ENCODE measurements around the gene GCGR. TPM values are rescaled to one million over a fixed set of nuclear protein-coding genes. Genes with fewer than 3 reads are reported as not detected.

The GCGR gene
- total RNA-seq, 1 donor, result not detected

DNA sequence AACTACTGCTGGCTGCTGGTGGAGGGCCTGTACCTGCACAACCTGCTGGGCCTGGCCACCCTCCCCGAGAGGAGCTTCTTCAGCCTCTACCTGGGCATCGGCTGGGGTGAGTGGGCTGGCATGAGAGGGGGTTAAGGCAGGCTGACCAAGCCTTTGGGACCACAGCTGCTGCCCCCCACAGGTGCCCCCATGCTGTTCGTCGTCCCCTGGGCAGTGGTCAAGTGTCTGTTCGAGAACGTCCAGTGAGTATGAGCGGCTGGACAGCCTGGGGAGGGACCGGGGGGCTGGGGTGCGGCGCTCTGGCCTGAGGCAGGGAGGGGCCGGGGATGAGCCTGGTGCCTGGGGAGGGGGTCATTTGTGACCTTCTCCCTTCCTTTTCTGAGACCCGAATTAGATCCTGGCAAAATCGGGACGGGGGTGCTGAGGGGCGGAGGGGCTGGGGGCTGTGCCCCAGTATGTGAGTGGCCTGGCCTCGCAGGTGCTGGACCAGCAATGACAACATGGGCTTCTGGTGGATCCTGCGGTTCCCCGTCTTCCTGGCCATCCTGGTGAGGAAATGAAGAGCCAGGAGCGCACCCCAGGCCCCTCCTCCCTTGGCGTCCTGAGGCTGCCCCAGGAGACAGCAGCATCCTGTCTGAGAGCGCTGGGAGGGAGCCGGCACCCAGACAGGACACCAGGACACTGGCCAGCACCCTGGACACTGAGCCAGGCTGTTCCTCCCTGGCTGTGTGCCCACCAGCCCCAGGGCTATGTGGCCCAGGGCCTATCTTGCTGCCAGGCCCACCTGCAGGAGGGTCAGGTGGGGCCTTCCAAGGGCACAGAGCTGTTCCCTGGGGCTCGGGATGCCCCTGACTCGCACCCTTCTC, 8.0 kb downstream of the GCGR start:
- no peak for DNase-seq (ENCODE audit: low read depth in 2 of 3, low spot score in 2 of 3)

DNA sequence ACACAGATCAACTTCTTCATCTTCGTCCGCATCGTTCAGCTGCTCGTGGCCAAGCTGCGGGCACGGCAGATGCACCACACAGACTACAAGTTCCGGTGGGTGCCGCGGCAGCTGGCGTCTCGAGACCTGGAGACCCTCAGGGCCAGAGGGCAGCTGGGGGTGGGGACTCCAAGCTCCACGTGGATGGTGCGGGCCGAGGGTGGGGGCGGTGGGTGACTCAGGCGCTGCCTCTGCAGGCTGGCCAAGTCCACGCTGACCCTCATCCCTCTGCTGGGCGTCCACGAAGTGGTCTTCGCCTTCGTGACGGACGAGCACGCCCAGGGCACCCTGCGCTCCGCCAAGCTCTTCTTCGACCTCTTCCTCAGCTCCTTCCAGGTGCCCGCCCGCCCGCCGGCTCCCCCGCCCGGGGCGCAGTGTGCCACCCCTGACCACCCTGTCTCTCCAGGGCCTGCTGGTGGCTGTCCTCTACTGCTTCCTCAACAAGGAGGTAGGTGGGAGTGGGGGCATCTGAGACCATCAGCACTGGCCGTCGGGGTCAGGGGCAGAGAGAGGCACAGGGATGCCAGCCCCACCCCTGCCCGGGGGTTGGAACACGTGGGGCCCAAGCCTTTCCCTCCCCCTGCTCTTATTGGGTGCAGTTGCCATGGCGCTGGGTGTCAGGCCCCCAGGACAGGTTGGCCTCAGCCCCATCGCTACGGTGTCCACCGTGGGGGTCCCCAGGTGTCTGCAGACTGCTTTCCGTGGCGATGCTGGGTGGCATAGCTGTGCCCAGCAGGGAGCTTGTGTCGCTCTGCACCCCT, 8.8 kb downstream of the GCGR start:
- no peak for DNase-seq (ENCODE audit: low read depth in 2 of 3, low spot score in 2 of 3)

DNA sequence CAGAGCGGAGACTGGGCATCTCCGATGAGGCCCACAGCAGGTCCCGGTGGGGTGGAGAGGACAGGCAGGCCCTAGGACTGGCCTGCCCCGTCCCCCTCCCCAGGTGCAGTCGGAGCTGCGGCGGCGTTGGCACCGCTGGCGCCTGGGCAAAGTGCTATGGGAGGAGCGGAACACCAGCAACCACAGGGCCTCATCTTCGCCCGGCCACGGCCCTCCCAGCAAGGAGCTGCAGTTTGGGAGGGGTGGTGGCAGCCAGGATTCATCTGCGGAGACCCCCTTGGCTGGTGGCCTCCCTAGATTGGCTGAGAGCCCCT, 9.4 kb downstream of the GCGR start:
- no peak for DNase-seq (ENCODE audit: low read depth in 2 of 3, low spot score in 2 of 3)

DNA sequence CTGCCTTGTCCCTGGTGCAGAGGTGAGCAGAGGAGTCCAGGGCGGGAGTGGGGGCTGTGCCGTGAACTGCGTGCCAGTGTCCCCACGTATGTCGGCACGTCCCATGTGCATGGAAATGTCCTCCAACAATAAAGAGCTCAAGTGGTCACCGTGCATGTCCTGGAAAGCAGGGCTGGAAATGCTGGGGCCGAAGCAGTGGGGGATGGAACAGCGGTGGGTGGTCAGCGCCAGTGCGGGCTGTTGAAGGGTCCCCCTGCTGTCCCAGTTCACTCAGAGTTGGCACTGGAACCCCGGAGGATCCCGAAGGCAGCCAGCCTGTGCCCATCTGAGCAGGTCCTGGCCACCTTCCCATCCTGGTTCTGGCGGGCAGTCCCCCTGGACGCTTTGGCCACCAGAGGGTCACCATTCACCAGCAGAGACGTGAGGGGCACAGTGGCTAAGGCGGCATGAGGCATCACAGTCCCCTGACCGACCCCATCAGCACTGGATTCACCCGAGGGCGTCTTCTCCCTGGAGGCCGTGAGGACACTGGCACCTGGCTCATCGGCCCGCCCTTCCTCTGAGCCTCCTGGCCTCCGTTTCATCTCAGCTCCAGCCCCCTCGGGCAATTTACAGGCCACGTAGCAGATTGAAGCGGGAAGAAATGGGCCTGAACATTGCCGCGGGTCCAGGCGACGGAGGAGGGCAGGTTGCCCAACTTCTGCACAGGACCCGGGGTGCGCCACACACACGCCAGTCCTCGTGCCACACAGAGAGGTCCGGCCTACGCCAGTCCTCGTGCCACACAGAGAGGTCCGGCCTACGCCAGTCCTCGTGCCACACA, 10.1 kb downstream of the GCGR start:
- DNase-seq (ENCODE audit: low read depth in 2 of 3, low spot score in 2 of 3), result no peak

DNA sequence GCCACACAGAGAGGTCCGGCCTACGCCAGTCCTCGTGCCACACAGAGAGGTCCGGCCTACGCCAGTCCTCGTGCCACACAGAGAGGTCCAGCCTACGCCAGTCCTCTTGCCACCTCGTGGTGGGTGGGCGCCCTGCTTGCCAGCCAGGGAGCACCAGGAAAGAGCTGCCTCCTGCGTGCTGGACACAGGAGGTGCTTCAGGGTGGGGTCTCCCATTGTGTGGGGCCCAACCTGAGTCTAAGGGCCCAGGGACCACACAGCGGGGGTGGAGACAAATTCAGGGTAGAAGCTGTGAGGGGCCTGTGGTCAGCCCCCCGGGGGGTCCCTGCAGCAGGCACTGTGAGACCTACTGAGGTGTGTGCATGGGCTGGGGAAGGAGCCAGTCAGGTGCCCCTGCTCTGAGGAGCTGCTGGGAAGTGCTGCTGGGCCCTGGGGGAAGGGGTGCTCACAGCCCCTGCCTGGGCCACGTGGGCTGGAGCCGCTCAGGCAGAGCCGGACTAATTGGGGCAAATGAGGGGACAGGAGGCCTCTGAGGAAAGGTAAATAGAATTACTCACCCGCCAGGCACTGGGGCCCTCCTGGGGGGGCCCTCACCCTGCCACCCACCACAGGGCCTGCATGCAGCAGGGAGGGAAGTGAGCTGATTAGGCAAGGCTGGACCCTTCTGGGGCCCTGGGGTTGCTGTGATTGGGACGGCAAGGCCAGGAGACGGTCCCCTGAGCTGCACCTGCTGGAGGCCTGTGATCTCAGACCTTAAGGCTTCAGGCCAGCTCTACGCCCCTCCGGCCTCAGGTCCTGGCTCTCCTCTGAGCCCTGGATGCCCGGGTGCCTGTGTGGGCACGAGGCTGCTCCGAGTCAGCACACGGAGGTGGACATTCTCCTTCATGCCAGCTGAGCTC, 11.0 kb downstream of the GCGR start:
- no peak for DNase-seq (ENCODE audit: low read depth in 2 of 3, low spot score in 2 of 3)

DNA sequence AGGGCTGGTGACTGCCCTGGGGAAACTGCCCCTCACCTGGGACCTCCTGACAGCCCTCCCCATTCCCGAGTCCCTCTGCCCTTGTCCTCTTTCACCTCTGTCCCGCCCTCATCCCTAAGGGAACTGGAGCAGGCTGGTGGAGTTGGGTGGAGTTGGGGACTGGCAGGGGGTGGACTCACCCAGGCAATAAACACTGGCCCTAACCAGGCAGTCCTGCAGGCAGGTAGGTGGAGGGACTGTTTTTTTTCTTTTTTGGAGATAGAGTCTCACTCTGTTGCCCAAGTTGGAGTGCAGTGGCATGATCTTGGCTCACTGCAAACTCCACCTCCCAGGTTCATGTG, 11.7 kb downstream of the GCGR start:
- DNase-seq (ENCODE audit: low read depth in 2 of 3, low spot score in 2 of 3), result no peak

DNA sequence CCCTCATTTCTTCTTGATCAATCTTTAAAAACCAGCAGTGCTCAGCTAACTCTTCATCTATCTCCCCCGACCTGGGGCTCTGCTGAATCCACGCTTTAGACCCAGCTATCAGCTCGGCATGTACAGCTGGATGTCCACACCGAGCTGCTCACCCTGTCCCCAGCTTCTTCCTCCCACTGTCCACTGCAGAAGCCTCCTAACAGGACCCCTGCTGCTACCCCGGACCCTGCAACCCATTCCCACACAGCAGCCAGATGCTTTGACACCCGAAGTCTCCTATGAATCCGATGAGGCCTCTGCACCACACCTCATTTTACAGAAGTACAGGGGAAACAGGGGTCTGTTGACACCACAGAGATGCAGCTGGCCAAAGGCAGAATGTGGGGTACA, 13.8 kb downstream of the GCGR start:
- DNase-seq (ENCODE audit: low read depth in 2 of 3, low spot score in 2 of 3), result no peak

DNA sequence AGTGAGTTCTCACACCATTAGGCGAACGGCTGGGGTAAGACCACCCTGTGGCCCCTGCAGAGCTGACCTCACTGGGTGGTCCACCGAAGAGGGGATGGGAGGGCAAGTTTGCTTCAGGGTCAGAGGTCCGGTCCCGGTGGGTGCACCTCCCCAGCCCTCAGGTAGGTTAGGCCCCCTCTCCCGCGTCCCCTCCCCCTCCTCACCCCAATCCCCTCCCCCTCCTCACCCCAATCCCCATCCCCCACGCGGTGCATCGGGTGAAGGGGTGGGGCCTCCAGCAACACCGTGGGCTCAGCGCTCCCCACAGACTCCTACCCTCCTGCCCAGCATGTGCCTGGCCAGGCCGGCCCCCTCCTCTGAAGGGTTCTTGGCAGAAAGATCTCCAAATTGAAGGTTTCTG, 15.8 kb downstream of the GCGR start:
- DNase-seq (ENCODE audit: low read depth in 2 of 3, low spot score in 2 of 3), result no peak

DNA sequence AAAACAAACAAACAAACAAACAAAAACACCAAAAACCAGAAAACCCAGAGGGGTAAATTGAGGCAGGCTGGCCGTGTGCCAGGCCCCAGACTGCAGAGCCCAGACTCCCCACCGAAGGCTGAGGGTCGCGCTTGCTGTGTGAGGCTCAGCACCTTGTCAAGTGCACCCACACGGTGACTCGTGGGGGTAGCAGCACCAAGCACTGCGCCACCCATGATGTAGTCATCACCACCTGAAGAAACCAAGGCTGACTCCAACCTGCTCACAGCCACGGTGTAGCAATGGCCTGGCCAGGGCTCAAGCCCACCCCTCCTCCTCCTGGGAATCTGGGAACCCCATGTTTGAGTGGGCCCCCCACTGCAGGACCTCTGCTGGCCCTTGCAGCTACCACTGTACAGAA, 17.2 kb downstream of the GCGR start:
- DNase-seq (ENCODE audit: low read depth in 2 of 3, low spot score in 2 of 3), result no peak

DNA sequence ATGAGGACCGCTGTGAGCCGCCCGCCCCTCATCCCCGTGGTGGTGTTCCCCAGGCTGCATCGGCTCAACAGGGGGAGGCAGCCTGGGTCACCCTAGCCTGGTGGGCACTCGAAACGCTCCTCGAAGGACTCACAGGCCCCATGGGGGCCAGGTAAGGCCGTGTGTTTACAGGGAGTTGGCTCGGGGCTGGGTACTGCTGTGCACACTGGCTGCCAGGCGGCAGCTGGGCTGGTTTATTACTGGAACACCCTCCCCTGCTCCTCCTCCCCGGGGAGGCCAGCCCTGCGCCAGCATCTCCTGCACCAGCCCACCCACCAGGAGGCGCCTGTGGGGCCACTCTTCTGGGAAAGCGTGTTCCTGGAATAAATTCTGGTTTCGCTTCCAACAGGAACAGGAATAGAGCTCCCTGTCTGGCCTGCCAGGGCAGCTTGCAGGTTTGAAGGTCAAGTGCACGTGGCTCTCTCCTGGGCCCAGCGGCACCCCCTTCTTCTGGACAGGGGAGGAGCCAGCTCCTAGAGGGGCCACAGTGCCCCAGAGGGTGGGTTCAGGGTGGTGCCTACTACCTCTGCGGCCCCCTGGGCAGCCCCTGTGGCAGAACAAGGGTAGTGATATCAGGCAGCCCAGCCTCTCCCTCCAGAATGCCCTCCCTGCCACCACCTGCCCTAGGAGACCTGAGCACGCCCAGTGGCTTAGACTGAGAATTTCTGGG, 17.8 kb downstream of the GCGR start:
- no peak for DNase-seq (ENCODE audit: low read depth in 2 of 3, low spot score in 2 of 3)

DNA sequence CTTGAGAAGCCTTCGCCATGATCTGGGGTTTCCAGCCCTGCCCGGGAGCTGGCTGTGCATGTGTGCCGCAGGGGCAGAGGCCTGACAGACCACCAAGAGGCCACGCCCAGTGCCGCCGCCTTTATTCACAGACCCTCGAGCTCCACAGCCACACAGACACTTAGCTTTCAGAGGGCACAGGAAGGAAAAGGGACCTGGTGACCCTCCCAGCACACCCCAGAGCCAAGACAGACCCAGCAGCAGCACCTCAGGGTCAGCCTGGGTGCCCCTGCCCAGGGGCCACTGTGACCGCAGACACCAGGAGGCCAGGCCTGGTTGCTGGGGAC, 18.3 kb downstream of the GCGR start:
- no peak for DNase-seq (ENCODE audit: low read depth in 2 of 3, low spot score in 2 of 3)

DNA sequence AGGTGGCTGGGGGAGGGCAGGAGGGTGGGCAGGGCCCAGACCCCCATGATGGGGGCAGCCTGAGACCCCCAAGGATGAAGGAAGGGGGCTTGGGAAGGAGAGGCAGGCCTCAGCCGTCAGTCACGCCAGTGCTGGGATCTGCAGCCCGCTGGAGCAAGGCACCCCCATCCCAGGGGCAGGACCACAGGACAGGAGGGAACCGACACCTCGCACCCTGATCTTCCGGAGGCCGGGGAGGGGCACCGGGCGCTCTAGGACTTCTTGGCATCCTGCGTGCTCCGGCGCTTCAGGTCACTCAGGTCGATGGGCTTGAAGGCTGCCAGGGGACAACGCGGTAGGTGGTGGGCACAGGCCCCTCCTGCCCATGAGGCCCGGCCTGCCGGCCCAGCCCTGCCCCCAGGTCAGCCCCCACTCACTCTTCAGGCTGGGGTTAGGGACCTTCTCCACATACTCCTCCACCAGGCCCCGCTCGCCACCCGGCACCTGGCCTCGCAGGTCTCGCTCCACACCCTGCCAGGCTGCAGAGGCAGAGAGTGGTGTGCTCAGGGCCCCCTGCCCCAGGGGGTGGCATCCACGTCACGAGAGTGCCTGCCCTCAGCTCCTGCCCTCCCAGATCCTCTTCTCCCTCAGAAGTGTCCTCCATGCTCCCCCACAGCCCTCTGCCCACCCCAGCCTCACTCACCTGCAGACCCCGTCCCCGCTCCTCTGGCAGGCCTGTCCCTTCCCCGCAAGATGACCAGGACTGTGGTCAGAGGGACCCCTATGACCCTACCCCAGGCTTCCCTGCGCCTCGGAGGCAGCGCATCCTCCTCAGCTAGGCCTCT, 19.3 kb downstream of the GCGR start:
- DNase-seq (ENCODE audit: low read depth in 2 of 3, low spot score in 2 of 3), result no peak

DNA sequence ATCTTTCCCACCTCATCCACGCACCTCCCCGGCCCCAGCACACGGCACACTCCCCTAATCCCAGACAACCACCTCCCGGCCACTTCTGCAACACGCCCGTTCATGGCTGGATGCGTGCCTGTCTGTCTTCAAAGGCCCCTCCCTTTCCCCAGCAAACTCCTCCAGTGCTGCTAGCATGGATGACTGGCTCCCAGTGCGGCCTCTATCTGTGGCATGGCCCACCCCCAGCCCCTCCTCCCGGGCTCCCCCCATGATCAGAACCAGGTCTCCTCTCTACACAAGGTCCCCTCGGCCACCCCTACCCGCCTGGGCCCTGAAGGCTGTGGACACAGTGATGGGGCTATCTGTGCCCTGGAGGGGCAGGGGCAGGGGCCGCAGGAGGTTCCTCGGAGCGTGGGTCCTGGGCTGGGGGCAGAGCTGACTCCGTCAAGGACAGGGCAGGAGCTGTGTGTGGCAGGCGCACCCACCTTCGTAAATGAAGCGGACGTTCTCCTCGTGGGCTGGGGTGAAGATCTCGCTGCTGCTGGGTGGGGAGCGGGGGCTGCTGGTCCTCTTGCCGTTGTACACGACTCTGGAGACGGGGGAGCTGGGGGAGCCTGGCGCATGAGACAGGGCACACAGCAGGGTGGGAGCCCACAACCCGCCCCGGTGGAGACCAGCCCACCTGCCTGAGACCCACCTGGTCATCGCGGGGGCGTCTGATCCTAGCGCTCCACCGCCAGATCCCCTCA, 20.0 kb downstream of the GCGR start:
- DNase-seq (ENCODE audit: low read depth in 2 of 3, low spot score in 2 of 3), result no peak

DNA sequence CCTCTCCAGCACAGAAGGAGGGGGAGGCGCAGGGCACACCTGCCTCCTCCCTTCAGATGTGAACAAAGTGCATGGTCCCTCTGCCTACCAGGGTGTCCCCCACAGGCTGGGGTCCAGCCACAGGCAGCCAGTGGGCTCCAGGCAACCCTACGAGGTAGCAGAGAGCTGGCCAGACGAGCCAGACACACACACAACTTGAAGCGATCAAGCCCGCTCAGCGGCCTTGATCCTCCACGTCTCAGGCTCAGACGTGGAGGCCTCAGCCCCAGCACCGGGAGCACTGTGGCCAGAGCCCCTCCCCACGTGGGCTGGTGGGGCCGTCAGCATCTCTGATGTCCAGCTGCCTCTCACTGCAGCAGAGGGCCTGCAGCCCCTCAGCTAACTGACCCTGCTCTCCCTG, 20.6 kb downstream of the GCGR start:
- no peak for DNase-seq (ENCODE audit: low read depth in 2 of 3, low spot score in 2 of 3)

DNA sequence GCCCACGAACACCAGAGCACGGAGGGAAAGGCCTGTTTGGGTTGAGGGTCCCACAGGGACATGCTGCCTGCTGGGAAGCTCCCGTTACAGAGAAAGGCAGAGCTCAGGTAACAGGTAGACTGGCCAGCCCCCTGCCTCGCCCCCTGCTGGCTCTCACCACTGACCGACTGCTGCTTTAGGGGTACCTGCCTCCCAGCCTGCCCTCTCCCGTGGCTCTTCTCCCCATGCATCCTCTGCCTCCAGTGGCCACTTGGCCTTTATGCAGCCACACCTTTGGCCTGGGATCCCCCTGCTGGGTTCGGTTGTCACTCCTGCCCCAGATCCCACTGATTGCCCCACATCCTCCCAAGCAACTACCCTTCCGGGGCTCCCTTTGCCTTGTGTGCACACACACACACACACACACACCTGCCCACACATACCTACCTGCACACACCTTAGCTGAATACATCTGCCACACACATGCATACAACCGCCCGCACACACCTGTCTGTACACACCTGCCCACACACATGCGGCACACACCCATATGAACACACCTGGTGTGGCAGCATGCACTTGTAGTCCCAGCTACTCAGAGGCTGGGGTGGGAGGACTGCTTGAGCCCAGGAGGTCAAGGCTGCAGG, 22.0 kb downstream of the GCGR start:
- DNase-seq (ENCODE audit: low read depth in 2 of 3, low spot score in 2 of 3), result no peak

DNA sequence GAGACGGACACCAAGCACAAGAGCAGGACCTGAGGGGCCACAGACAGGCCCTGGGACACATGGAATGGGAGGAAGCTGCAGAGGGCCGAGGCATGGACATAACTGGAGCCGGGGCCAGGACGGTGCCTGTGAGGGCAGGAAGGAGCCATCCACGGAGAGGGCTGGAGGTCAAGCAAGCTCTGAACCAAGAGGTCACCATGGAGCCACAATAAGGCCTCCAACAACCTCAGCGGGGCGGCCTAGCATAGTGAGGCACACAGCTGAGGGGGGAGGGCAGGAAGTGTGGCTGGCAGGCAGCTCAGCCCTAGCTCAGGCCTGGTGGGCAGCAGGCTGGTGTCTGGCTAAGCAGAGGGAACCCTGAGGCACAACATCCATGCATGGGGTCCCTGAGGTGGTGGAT, 24.7 kb downstream of the GCGR start:
- no peak for DNase-seq (ENCODE audit: low read depth in 2 of 3, low spot score in 2 of 3)

DNA sequence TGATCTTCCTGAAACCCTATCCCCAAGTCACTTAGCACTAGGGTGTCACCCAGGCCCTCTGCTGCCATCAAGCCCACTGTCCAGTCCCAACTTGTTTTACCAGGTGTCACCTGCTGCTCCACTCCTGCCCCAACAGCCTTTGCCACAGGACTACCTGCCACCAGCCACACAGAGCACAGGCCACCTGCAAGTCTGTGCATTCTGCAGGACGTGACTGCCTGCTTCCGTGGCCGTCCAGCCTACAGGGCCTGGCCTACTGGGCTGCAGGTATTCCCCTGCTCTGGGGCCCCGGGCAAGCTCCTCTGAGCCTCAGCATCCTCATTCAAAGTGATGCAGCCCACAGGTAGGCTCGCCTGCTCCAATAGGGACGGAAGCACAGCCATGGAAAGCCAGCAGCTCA, 25.9 kb downstream of the GCGR start:
- DNase-seq (ENCODE audit: low read depth in 2 of 3, low spot score in 2 of 3), result no peak

DNA sequence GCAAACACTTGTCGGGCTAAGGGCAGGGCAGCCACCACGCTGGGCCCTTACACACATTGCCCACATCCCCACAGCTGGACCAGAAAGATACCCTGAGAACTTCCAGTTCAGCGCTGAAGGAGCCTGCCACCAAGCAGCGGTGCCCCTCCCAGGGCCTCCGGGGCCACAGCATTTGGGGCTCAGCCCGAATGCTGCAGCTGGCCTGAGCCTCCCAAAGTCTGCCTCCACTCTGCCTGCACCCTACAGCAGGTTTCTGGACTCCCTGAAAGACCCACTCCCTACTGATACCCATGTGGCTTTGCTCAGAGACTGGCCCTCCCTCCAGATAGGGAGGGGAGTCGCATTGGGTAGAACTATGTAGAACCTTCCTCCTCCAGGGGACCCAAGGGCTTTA, 27.6 kb downstream of the GCGR start:
- no peak for DNase-seq (ENCODE audit: low read depth in 2 of 3, low spot score in 2 of 3)
